HG03342 (cell line): ENCODE data around the gene GATAD2B.
"Not testable (repeated sequence)": the region's sequence is repeated elsewhere in the genome, so short reads cannot be mapped to it uniquely, and the experiment has no call there.

Experiments used
- ATAC-seq: cut with Tn5 transposase; IDR thresholded peaks from one replicate; pipeline ENCODE4 v1.9.1; 2021; ENCODE audit warnings: mild to moderate bottlenecking, moderate library complexity; ENCODE audit not compliant: unreplicated experiment

The GATAD2B gene

GRCh38 chr1:153932156-153933131, 9.7 kb upstream of the GATAD2B start:
- ATAC-seq, result no peak

GRCh38 chr1:153929981-153930948, 7.5 kb upstream of the GATAD2B start:
- no peak for ATAC-seq

GRCh38 chr1:153929426-153929825, 6.7 kb upstream of the GATAD2B start:
- no peak for ATAC-seq

- no peak for ATAC-seq
These were observed 6.1 kb upstream of the GATAD2B start for GRCh38 chr1:153928791-153929341.

- ATAC-seq, result no peak
These were observed 5.5 kb upstream of the GATAD2B start for GRCh38 chr1:153928245-153928644.

GRCh38 chr1:153926405-153926804, 3.6 kb upstream of the GATAD2B start:
- ATAC-seq, result no peak

GRCh38 chr1:153922076-153922971, 448 bp downstream of the GATAD2B start:
- ATAC-seq, result peak; percentile 33

- no peak for ATAC-seq
These were observed 1.0 kb downstream of the GATAD2B start for GRCh38 chr1:153921803-153922075.

- ATAC-seq, result no peak
These were observed 1.5 kb downstream of the GATAD2B start for GRCh38 chr1:153921080-153921802.

- no peak for ATAC-seq
These were observed 2.6 kb downstream of the GATAD2B start for GRCh38 chr1:153919876-153920852.

GRCh38 chr1:153916297-153916696, 6.5 kb downstream of the GATAD2B start:
- no peak for ATAC-seq

GRCh38 chr1:153912349-153912748, 10.4 kb downstream of the GATAD2B start:
- no peak for ATAC-seq

GRCh38 chr1:153910560-153910959, 12.2 kb downstream of the GATAD2B start:
- ATAC-seq, result not testable (repeated sequence)

GRCh38 chr1:153908071-153908470, 14.7 kb downstream of the GATAD2B start:
- no peak for ATAC-seq

GRCh38 chr1:153907134-153907533, 15.6 kb downstream of the GATAD2B start:
- no peak for ATAC-seq

- no peak for ATAC-seq
These were observed 16.4 kb downstream of the GATAD2B start for GRCh38 chr1:153906396-153906795.

GRCh38 chr1:153905908-153906307, 16.9 kb downstream of the GATAD2B start:
- ATAC-seq, result not testable (repeated sequence)

GRCh38 chr1:153903841-153904455, 18.8 kb downstream of the GATAD2B start:
- ATAC-seq, result no peak
